Measurements from ENCODE around the gene OR14J1. TPM values are rescaled to one million over a fixed set of nuclear protein-coding genes. Genes with fewer than 3 reads are reported as not detected.

The OR14J1 gene
- total RNA-seq, 1 experiment from 2014 or later = not detected

- intact Hi-C loops (cut with micrococcal nuclease; ENCODE audit: unreplicated experiment) = no loop called here
- CTCF ChIA-PET = no interaction called here
- no peak for TF ChIP-seq CTCF (conservative IDR thresholded peaks at IDR 0.05)
- no peak for TF ChIP-seq EZH2 (IDR thresholded peaks at IDR 0.05; ENCODE audit: low read depth)
- POLR2A ChIA-PET (ENCODE audit: unreplicated experiment) = no interaction called here
- Histone ChIP-seq H3K79me2 (ENCODE audit: low read depth) (no peaks in the 10 kb centered on the region), H3K9me3 (ENCODE audit: insufficient read depth, low read depth) (no peaks in the 10 kb centered on the region), H3K4me1 (replicated peaks; ENCODE audit: insufficient read depth) (no peaks in the 10 kb centered on the region), H3K27me3 (ENCODE audit: insufficient read depth, low read depth) (no peaks in the 10 kb centered on the region), H3K27ac (no peak overlapping the region), H4K20me1 (ENCODE audit: insufficient read depth) (no peaks in the 10 kb centered on the region), H3K9me2 (ENCODE audit: insufficient read depth) (no peaks in the 10 kb centered on the region), H2AFZ (no peak overlapping the region), H3K4me3 (no peak overlapping the region), H3F3A (ENCODE audit: insufficient read depth, low read depth) (no peaks in the 10 kb centered on the region), H3K36me3 (ENCODE audit: low read depth) (no peaks in the 10 kb centered on the region), H3K4me2 (no peak overlapping the region)
- BruUV-seq (replicated peaks) = no TSS peak
- no peak for DNase-seq
Observed at GRCh38 chr6:29259721-29260120, 41.8 kb upstream of the OR14J1 start.

- Histone ChIP-seq H4K20me1 (ENCODE audit: insufficient read depth) (no peaks in the 10 kb centered on the region), H2AFZ (no peak overlapping the region), H3K4me2 (no peak overlapping the region), H3K4me1 (replicated peaks; ENCODE audit: insufficient read depth) (no peaks in the 10 kb centered on the region), H3K36me3 (ENCODE audit: low read depth) (no peaks in the 10 kb centered on the region), H3K27me3 (ENCODE audit: insufficient read depth, low read depth) (no peaks in the 10 kb centered on the region), H3F3A (ENCODE audit: insufficient read depth, low read depth) (no peaks in the 10 kb centered on the region), H3K79me2 (ENCODE audit: low read depth) (no peaks in the 10 kb centered on the region), H3K9me2 (ENCODE audit: insufficient read depth) (no peaks in the 10 kb centered on the region), H3K27ac (no peak overlapping the region), H3K9me3 (ENCODE audit: insufficient read depth, low read depth) (no peaks in the 10 kb centered on the region), H3K4me3 (no peak overlapping the region)
- ChIA-PET CTCF (no interaction called here), POLR2A (ENCODE audit: unreplicated experiment) (no interaction called here)
- BruUV-seq (replicated peaks) = no TSS peak
- no peak for TF ChIP-seq CTCF (conservative IDR thresholded peaks at IDR 0.05)
- no peak for TF ChIP-seq EZH2 (IDR thresholded peaks at IDR 0.05; ENCODE audit: low read depth)
- no peak for DNase-seq
- intact Hi-C loops (cut with micrococcal nuclease; ENCODE audit: unreplicated experiment) = no loop called here
Observed at GRCh38 chr6:29263001-29263400, 38.5 kb upstream of the OR14J1 start.

GRCh38 chr6:29294499-29294914 is 7.0 kb upstream of the OR14J1 start:
- H3F3A ChIP-seq (ENCODE audit: insufficient read depth, low read depth) = no peaks in the 10 kb centered on the region
- no peak overlapping the region for H3K4me2 ChIP-seq
- H3K4me3 ChIP-seq = no peak overlapping the region
- TF ChIP-seq CTCF (conservative IDR thresholded peaks at IDR 0.05) (no peak), EZH2 (IDR thresholded peaks at IDR 0.05; ENCODE audit: low read depth) (no peak)
- no peaks in the 10 kb centered on the region for H3K27me3 ChIP-seq (ENCODE audit: insufficient read depth, low read depth)
- H3K36me3 ChIP-seq (ENCODE audit: low read depth) = no peaks in the 10 kb centered on the region
- no peaks in the 10 kb centered on the region; the same call in none of the 2 replicates for H3K9me2 ChIP-seq (ENCODE audit: insufficient read depth)
- DNase-seq = no peak
- H3K4me1 ChIP-seq (replicated peaks; ENCODE audit: insufficient read depth) = no peaks in the 10 kb centered on the region
- no peak overlapping the region for H2AFZ ChIP-seq
- H3K79me2 ChIP-seq (ENCODE audit: low read depth) = no peaks in the 10 kb centered on the region
- intact Hi-C loops (cut with micrococcal nuclease; ENCODE audit: unreplicated experiment) = no loop called here
- H3K27ac ChIP-seq = no peak overlapping the region
- no peaks in the 10 kb centered on the region for H4K20me1 ChIP-seq (ENCODE audit: insufficient read depth)
- ChIA-PET POLR2A (ENCODE audit: unreplicated experiment) (no interaction called here), CTCF (no interaction called here)
- H3K9me3 ChIP-seq (ENCODE audit: insufficient read depth, low read depth) = no peaks in the 10 kb centered on the region
- BruUV-seq (replicated peaks) = no TSS peak

All from PC-9 (cell line).